Panc1 (cell line): Measurements from ENCODE around the gene FRMD5.
A peak's percentile ranks its signal among the peaks of the same experiment; 100 is the strongest.

Experiments used
- CTCF ChIP-seq: fragments of 450-650 bp; IDR thresholded peaks from 2 replicates; pipeline ENCODE4 v1.5.1; 2017; ENCODE audit warnings: mild to moderate bottlenecking
- POLR2AphosphoS5 ChIP-seq: IDR thresholded peaks from 2 replicates; pipeline ENCODE4 v1.6.1; 2012; ENCODE audit warnings: mild to moderate bottlenecking, low read depth, low read length, moderate library complexity
- REST ChIP-seq, 2 experiments: IDR thresholded peaks; 2 replicates each; pipeline ENCODE4 v1.6.1; 2011 to 2012; ENCODE audit warnings: low read depth in 2 of 2, control low read depth in 1 of 2, low read length in 1 of 2, mild to moderate bottlenecking in 1 of 2, moderate library complexity in 1 of 2; ENCODE audit not compliant: insufficient read depth in 1 of 2
- TCF7L2 ChIP-seq: IDR thresholded peaks from 2 replicates; pipeline ENCODE4 v1.6.1; 2011; ENCODE audit warnings: mild to moderate bottlenecking, low read depth, low read length, inconsistent platforms

GRCh38 chr15:43939070-43939469 is 256.0 kb downstream of the FRMD5 start:
- TF ChIP-seq CTCF (peak; percentile 75), REST (IDR thresholded peaks at IDR 0.05; ENCODE audit: insufficient read depth in 1 of 2, low read depth in 2 of 2, low read length in 1 of 2) (no peak), POLR2AphosphoS5 (no peak), TCF7L2 (no peak)
